Left ventricle myocardium inferior (tissue), 1 donor: ENCODE data around the gene NUP35. TPM values are rescaled to one million over a fixed set of nuclear protein-coding genes. Genes with fewer than 3 reads are reported as not detected.

Source experiments
- DNase-seq: peaks from one replicate; pipeline ENCODE4 v3.0.0-alpha.2; 2020
- H3K27ac ChIP-seq: fragments of 200-600 bp; replicated peaks from 2 replicates; pipeline ENCODE4 v1.8.0; 2021
- H3K27me3 ChIP-seq: fragments of 200-600 bp; 2 replicates; pipeline ENCODE4 v1.8.0; 2021; ENCODE audit warnings: low read depth
- H3K36me3 ChIP-seq: fragments of 200-600 bp; 2 replicates; pipeline ENCODE4 v1.8.0; 2021
- H3K4me1 ChIP-seq: fragments of 200-600 bp; 2 replicates; pipeline ENCODE4 v1.8.0; 2021
- H3K4me3 ChIP-seq: fragments of 200-600 bp; 2 replicates; pipeline ENCODE4 v1.8.0; 2021; ENCODE audit warnings: mild to moderate bottlenecking, moderate library complexity
- H3K9me3 ChIP-seq: fragments of 200-600 bp; replicated peaks from 2 replicates; pipeline ENCODE4 v1.8.0; 2021
- CTCF ChIP-seq: fragments of 200-600 bp; IDR thresholded peaks from 2 replicates; pipeline ENCODE4 v1.8.0; 2021; ENCODE audit warnings: antibody characterized with exemption, mild to moderate bottlenecking, borderline replicate concordance
- intact Hi-C: fragments of 100-400 bp; cut with micrococcal nuclease; formaldehyde crosslinking; loops from one replicate; pipeline ENCODE4 v1.11.0; 2022
- total RNA-seq: library from RNA; stranded (reverse); fragmentation: NEBNext Ultra II Directional; extraction: Animal tissue kit (Norgen Biotek cat#: 25700); gene quantifications from one replicate; pipeline ENCODE4 v1.2.1, GENCODE V29; 2021
- donor health status: DM: no; HTN: yes; CAD: no; lungs with severe emphysema.

Gene NUP35
- total RNA-seq, 1 donor from 2014 or later, result 7.9 TPM

GRCh38 chr2:183123959-183124221 is 353 bp upstream of the NUP35 start:
- H3K4me3 ChIP-seq, result peak overlapping the region; percentile 87
- peaks cover 24% of the 10 kb centered on the region for H3K4me1 ChIP-seq
- intact Hi-C loops, result no loop called here
- H3K9me3 ChIP-seq, result no peaks in the 10 kb centered on the region
- no peak for TF ChIP-seq CTCF
- H3K27me3 ChIP-seq, result no peaks in the 10 kb centered on the region
- peak overlapping the region; percentile 84 for H3K27ac ChIP-seq
- H3K36me3 ChIP-seq, result peaks cover 7% of the 10 kb centered on the region
- DNase-seq, result no peak

GRCh38 chr2:183124957-183125255 is 663 bp downstream of the NUP35 start:
- intact Hi-C loops, result no loop called here
- TF ChIP-seq CTCF, result no peak

GRCh38 chr2:183125659-183126341 is 1.6 kb downstream of the NUP35 start:
- Histone ChIP-seq H3K9me3 (no peaks in the 10 kb centered on the region), H3K36me3 (peaks cover 17% of the 10 kb centered on the region), H3K4me1 (peaks cover 24% of the 10 kb centered on the region), H3K4me3 (peak overlapping the region; percentile 87), H3K27me3 (no peaks in the 10 kb centered on the region), H3K27ac (no peak overlapping the region)
- TF ChIP-seq CTCF, result no peak
- no peak for DNase-seq
- intact Hi-C loops, result no loop called here

More at GRCh38 chr2:183124957-183125255, 663 bp downstream of the NUP35 start:
- Histone ChIP-seq H3K4me1 (peaks cover 24% of the 10 kb centered on the region), H3K27ac (peak overlapping the region; percentile 84), H3K4me3 (peak overlapping the region; percentile 87), H3K9me3 (no peaks in the 10 kb centered on the region), H3K27me3 (no peaks in the 10 kb centered on the region), H3K36me3 (peaks cover 11% of the 10 kb centered on the region)
- no peak for DNase-seq

- Histone ChIP-seq H3K4me3 (no peak overlapping the region), H3K27me3 (no peaks in the 10 kb centered on the region), H3K9me3 (no peaks in the 10 kb centered on the region), H3K4me1 (peaks cover 27% of the 10 kb centered on the region), H3K27ac (no peak overlapping the region), H3K36me3 (peaks cover 24% of the 10 kb centered on the region)
- TF ChIP-seq CTCF, result no peak
- intact Hi-C loops, result no loop called here
- no peak for DNase-seq
These were observed 2.4 kb downstream of the NUP35 start for GRCh38 chr2:183126635-183127034.

GRCh38 chr2:183134016-183134415 is 9.8 kb downstream of the NUP35 start:
- Histone ChIP-seq H3K4me1 (peaks cover 3% of the 10 kb centered on the region), H3K27ac (no peak overlapping the region), H3K4me3 (no peak overlapping the region), H3K9me3 (no peaks in the 10 kb centered on the region), H3K27me3 (no peaks in the 10 kb centered on the region), H3K36me3 (peaks cover 32% of the 10 kb centered on the region)
- DNase-seq, result no peak
- no peak for TF ChIP-seq CTCF
- intact Hi-C loops, result no loop called here
